PC-9 (cell line): ENCODE data around the gene FDXACB1.

ENCODE experiments used
- CTCF ChIP-seq: fragments of 200-600 bp; sonication (generic); conservative IDR thresholded peaks from 2 replicates; pipeline ENCODE4 v1.6.1; 2017; ENCODE audit warnings: mixed run types, antibody characterized with exemption, mild to moderate bottlenecking, moderate library complexity
- EZH2 ChIP-seq: fragments of 200-600 bp; sonication (generic); IDR thresholded peaks from 2 replicates; pipeline ENCODE4 v1.8.0; 2017; ENCODE audit warnings: antibody characterized with exemption, low read depth

GRCh38 chr11:111912535-111912934 is 33.6 kb upstream of the FDXACB1 start, which contains the start of gene HSPB2:
- TF ChIP-seq CTCF (no peak), EZH2 (no peak)
